ENCODE data around the gene REV3L.

GRCh38 chr6:111399626-111400025 lies 83.4 kb downstream of the REV3L start:
- TF ChIP-seq FOXP4 (CRISPR knock-in tag; IDR thresholded peaks at IDR 0.05) (no peak), USF2 (CRISPR knock-in tag; IDR thresholded peaks at IDR 0.05) (no peak), PREB (CRISPR knock-in tag; IDR thresholded peaks at IDR 0.05; ENCODE audit: borderline replicate concordance) (no peak), CTCF (IDR thresholded peaks at IDR 0.05) (no peak), ETV6 (CRISPR knock-in tag; IDR thresholded peaks at IDR 0.05) (no peak), ZNF416 (CRISPR knock-in tag; IDR thresholded peaks at IDR 0.05) (no peak), PRDM15 (CRISPR knock-in tag; IDR thresholded peaks at IDR 0.05) (no peak), SP1 (CRISPR knock-in tag; conservative IDR thresholded peaks at IDR 0.05) (no peak)

Data from WTC11 (cell line).